Dendritic cell treated with granulocyte-macrophage colony-stimulating factor and Interleukin-4, amounts not matched to agents 40 ng/mL and 50 ng/mL, for 4 days (primary cell): ENCODE results near the gene NINJ2.

Experiments
- H3K27ac Mint-ChIP-seq: one replicate; pipeline ENCODE4 v1.8.0; 2022; ENCODE audit warnings: mild to moderate bottlenecking, mixed read lengths
- H3K27me3 Mint-ChIP-seq: one replicate; pipeline ENCODE4 v1.8.0; 2022; ENCODE audit warnings: mild to moderate bottlenecking, mixed read lengths
- H3K36me3 Mint-ChIP-seq: one replicate; pipeline ENCODE4 v1.8.0; 2022; ENCODE audit warnings: low read depth, mixed read lengths
- H3K4me1 Mint-ChIP-seq: one replicate; pipeline ENCODE4 v1.8.0; 2022; ENCODE audit warnings: low read depth, mixed read lengths
- H3K4me3 Mint-ChIP-seq: one replicate; pipeline ENCODE4 v1.8.0; 2022; ENCODE audit warnings: mild to moderate bottlenecking, moderate library complexity, mixed read lengths
- H3K9me3 Mint-ChIP-seq: one replicate; pipeline ENCODE4 v1.8.0; 2022; ENCODE audit warnings: mixed read lengths
- intact Hi-C: fragments of 100-400 bp; cut with micrococcal nuclease; formaldehyde crosslinking; loops from one replicate; pipeline ENCODE4 v1.15.0; 2022

The NINJ2 gene

DNA sequence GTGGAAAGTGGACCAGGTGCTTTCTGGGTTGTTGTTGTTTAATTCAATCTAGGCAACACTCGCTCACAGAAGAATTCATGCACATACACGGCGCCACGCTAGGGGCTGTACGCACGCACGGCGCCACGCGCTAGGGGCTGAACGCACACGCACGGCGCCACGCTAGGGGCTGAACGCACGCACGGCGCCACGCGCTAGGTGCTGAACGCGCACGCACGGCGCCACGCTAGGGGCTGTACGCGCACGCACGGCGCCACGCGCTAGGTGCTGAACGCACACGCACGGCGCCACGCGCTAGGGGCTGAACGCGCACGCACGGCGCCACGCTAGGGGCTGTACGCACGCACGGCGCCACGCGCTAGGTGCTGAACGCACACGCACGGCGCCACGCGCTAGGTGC lies 54.3 kb downstream of the NINJ2 start:
- H3K36me3 Mint-ChIP-seq, result no peaks in the 10 kb centered on the region
- peaks cover 75% of the 10 kb centered on the region for H3K4me1 Mint-ChIP-seq
- peak overlapping the region; percentile 89 for H3K27ac Mint-ChIP-seq
- intact Hi-C loops, result no loop called here
- no peak overlapping the region for H3K4me3 Mint-ChIP-seq
- no peaks in the 10 kb centered on the region for H3K27me3 Mint-ChIP-seq
- H3K9me3 Mint-ChIP-seq, result no peaks in the 10 kb centered on the region

GRCh38 chr12:608413-608812 lies 54.8 kb downstream of the NINJ2 start:
- no peak overlapping the region for H3K27ac Mint-ChIP-seq
- H3K27me3 Mint-ChIP-seq, result no peaks in the 10 kb centered on the region
- no peak overlapping the region for H3K4me3 Mint-ChIP-seq
- intact Hi-C loops, result no loop called here
- no peaks in the 10 kb centered on the region for H3K36me3 Mint-ChIP-seq
- peaks cover 73% of the 10 kb centered on the region for H3K4me1 Mint-ChIP-seq
- H3K9me3 Mint-ChIP-seq, result no peaks in the 10 kb centered on the region

- peak overlapping the region; percentile 60 for H3K27ac Mint-ChIP-seq
Observed at GRCh38 chr12:607541-608001, 55.7 kb downstream of the NINJ2 start.

GRCh38 chr12:604956-605355 lies 58.3 kb downstream of the NINJ2 start:
- H3K27ac Mint-ChIP-seq, result peak overlapping the region; percentile 41
- no peak overlapping the region for H3K4me3 Mint-ChIP-seq
- no peaks in the 10 kb centered on the region for H3K9me3 Mint-ChIP-seq
- H3K36me3 Mint-ChIP-seq, result no peaks in the 10 kb centered on the region
- peaks cover 40% of the 10 kb centered on the region for H3K4me1 Mint-ChIP-seq
- intact Hi-C loops, result no loop called here
- H3K27me3 Mint-ChIP-seq, result no peaks in the 10 kb centered on the region

More at GRCh38 chr12:607541-608001, 55.7 kb downstream of the NINJ2 start:
- no peaks in the 10 kb centered on the region for H3K27me3 Mint-ChIP-seq
- no peaks in the 10 kb centered on the region for H3K9me3 Mint-ChIP-seq
- no peak overlapping the region for H3K4me3 Mint-ChIP-seq
- H3K4me1 Mint-ChIP-seq, result peaks cover 64% of the 10 kb centered on the region
- no peaks in the 10 kb centered on the region for H3K36me3 Mint-ChIP-seq
- intact Hi-C loops, result no loop called here

GRCh38 chr12:602700-603068 lies 60.6 kb downstream of the NINJ2 start:
- no peak overlapping the region for H3K4me3 Mint-ChIP-seq
- no peaks in the 10 kb centered on the region for H3K36me3 Mint-ChIP-seq
- intact Hi-C loops, result no loop called here
- no peak overlapping the region for H3K27ac Mint-ChIP-seq
- H3K4me1 Mint-ChIP-seq, result peaks cover 38% of the 10 kb centered on the region
- peaks cover 3% of the 10 kb centered on the region for H3K27me3 Mint-ChIP-seq
- H3K9me3 Mint-ChIP-seq, result no peaks in the 10 kb centered on the region

DNA sequence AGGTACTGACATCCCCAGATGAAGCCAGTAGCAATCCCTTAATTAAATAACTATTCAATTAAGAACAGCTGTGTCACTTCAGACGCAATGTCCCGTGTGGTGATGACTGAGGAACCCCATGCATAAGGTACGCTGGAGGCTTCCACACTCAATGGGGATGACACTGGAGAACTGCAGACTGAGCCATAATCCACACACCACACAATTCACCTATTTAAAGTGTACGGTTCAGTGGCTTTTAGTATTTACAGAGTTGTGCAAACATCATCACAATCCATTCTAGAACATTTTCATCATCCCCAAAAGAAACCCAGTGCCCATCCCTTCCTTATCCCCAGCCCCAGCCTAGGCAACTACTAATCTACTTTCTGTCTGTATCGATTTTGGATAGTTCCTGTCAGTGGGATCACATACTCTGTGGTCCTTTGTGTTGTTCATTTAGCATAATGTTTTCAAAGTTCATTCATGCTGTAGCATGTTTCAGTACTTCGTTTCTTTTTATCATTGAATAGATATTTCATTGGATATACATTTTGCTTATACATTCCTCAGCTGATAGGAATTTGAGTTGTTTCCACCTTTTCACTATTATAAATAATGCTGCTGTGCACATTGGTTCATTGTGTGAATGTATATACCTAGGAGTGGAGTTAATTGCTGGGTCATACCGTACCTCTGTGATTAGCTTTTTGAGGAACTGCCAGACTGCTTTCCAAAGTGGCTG lies 61.1 kb downstream of the NINJ2 start:
- Mint-ChIP-seq H3K9me3 (no peaks in the 10 kb centered on the region), H3K27ac (no peak overlapping the region), H3K27me3 (peaks cover 3% of the 10 kb centered on the region), H3K4me1 (peaks cover 32% of the 10 kb centered on the region), H3K36me3 (no peaks in the 10 kb centered on the region), H3K4me3 (no peak overlapping the region)
- intact Hi-C loops, result no loop called here

GRCh38 chr12:599756-600155 lies 63.5 kb downstream of the NINJ2 start:
- Mint-ChIP-seq H3K36me3 (no peaks in the 10 kb centered on the region), H3K27me3 (peaks cover 3% of the 10 kb centered on the region), H3K4me1 (peaks cover 9% of the 10 kb centered on the region), H3K4me3 (no peak overlapping the region), H3K9me3 (no peaks in the 10 kb centered on the region), H3K27ac (peak overlapping the region; percentile 22)
- intact Hi-C loops, result no loop called here

DNA sequence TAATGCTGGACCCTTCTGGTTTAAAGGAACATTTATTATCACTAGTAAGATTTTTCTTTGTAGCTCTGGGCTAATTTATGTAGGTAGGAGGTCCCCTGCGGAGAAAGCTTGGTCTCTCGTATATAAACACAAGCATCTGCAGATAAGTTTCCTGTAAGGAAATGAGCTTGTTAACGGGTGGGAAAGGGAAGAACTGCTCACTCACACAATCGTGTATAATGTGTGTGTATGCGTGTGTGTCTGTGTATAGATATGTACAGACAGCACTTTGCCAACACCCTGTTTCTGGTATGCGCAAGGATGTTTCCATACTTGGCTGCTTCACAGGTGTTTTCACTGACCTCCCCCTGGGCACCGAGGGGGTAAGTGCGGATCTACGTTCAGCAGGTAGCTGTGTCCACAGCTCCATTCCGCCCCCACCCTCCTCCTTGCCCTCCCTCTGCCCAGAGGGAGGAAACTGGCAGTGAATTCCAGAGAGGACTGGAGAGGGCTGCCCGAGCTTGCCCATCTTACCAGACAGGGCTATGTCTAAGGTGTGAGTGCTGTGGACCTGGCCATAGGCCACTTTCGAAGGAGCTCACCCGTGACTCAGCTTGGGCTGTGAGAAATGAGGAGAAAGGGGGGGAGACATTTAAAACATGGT lies 65.2 kb downstream of the NINJ2 start:
- H3K27ac Mint-ChIP-seq, result no peak overlapping the region
- intact Hi-C loops, result no loop called here
- no peaks in the 10 kb centered on the region for H3K9me3 Mint-ChIP-seq
- no peak overlapping the region for H3K4me3 Mint-ChIP-seq
- no peaks in the 10 kb centered on the region for H3K36me3 Mint-ChIP-seq
- H3K27me3 Mint-ChIP-seq, result peaks cover 3% of the 10 kb centered on the region
- H3K4me1 Mint-ChIP-seq, result peaks cover 13% of the 10 kb centered on the region

DNA sequence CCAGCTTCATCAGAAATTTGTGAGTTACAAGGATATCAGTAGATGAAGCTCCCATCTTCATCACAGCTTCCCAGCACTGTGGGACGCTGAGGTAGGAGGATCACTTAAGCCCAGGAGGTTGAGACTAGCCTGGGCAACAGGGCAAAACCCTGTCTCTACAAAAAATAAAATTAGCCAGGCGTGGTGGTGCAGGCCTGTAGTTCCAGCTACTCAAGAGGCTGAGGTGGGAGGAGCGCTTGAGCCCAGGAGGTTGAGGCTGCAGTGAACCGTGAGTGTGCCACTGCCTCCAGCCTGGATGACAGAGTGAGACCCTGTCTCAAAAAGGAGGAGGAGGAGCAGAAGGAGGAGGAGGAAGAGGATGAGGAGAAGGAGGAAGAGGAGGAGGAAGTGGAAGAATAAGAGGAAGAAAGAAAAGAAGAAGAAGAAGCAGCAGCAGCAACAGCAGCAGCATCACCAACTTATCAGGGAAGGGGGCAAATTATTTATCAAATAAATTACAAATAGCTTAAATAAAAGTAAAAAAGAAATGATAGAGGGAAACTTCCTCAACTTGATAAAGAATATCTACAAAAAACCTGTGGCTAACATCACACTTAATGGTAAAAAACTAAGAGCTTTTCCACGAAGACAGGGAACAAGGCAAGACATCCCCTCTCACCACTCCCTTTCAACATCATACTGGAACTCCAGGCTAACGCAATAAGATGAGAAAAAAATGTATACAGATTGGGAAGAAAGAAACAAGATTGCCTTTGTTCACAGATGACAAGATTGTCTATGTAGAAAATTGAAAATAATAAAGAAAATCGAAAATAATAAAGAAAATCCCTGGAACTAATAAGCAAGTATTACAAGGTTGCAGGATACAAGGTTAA lies 69.6 kb downstream of the NINJ2 start:
- intact Hi-C loops, result no loop called here
- Mint-ChIP-seq H3K27me3 (peaks cover 4% of the 10 kb centered on the region), H3K36me3 (no peaks in the 10 kb centered on the region), H3K4me3 (no peak overlapping the region), H3K9me3 (no peaks in the 10 kb centered on the region), H3K27ac (peak overlapping the region; percentile 4), H3K4me1 (peaks cover 35% of the 10 kb centered on the region)

DNA sequence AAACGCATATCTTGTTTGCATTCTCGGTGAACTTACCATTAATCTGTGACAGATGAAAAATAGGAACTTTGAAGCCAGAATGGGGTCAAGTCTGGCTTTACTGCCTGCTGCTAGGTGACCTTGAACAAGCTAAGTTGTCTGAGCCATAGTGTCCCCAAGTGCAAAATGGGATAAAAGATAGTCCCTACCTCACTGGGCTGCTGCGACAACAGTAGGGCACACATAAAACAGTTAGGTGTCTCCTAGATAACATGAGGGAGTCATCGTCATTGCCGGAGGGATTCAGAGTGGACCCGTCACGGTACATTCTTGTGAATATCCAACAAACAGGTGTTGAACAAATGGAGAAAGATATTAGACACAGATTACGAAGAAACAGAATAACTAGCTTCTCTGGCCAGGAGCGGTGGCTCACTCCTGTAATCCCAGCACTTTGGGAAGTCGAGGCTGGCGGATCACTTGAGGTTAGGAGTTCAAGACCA lies 71.2 kb downstream of the NINJ2 start:
- H3K27me3 Mint-ChIP-seq, result peaks cover 4% of the 10 kb centered on the region
- H3K4me1 Mint-ChIP-seq, result peaks cover 29% of the 10 kb centered on the region
- H3K27ac Mint-ChIP-seq, result no peak overlapping the region
- intact Hi-C loops, result no loop called here
- H3K36me3 Mint-ChIP-seq, result no peaks in the 10 kb centered on the region
- H3K9me3 Mint-ChIP-seq, result no peaks in the 10 kb centered on the region
- H3K4me3 Mint-ChIP-seq, result no peak overlapping the region

DNA sequence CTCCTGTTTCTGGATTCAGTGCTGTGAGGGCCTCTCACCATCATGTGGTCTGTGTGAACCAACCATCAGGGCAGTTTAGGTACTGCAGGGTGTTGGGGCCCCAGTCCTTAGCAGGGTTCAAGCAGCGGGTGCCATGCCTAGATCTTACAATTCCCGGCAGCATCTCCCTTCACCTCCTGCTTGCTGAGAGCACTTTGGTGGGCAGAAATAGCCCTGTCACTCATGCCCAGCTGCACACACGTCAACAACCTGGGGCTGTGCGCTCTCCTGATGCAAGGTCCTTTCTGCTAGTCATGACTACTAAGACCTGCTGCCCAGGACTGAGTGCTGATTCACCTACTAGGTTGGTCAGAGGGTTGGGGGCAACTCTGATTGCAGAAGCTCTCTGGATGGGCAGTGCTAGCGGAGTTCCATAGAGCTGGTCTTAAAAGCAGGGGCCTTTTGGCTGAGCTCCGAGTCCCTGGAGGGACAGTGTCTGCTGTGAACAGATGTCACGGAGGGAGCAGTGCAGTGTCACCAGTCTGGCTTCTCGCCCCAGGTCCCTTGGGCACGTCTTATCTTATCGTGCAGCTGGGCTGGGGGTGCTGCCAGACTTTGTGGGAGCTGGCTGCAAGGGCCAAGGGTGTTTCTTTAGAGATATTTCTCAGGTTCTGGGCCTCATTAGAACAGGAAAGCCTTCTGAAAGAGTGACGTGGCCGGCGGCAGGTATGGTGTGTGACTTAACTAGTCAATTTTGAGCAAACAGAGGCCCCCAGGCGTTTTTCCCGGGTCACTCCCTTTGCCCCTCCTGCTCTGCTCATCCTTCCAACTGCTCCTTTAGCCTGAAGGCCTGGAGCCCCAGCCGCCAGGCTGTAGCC lies 71.8 kb downstream of the NINJ2 start:
- no peaks in the 10 kb centered on the region for H3K9me3 Mint-ChIP-seq
- peaks cover 6% of the 10 kb centered on the region for H3K27me3 Mint-ChIP-seq
- H3K36me3 Mint-ChIP-seq, result no peaks in the 10 kb centered on the region
- H3K4me3 Mint-ChIP-seq, result no peak overlapping the region
- peaks cover 29% of the 10 kb centered on the region for H3K4me1 Mint-ChIP-seq
- H3K27ac Mint-ChIP-seq, result no peak overlapping the region
- intact Hi-C loops, result no loop called here

DNA sequence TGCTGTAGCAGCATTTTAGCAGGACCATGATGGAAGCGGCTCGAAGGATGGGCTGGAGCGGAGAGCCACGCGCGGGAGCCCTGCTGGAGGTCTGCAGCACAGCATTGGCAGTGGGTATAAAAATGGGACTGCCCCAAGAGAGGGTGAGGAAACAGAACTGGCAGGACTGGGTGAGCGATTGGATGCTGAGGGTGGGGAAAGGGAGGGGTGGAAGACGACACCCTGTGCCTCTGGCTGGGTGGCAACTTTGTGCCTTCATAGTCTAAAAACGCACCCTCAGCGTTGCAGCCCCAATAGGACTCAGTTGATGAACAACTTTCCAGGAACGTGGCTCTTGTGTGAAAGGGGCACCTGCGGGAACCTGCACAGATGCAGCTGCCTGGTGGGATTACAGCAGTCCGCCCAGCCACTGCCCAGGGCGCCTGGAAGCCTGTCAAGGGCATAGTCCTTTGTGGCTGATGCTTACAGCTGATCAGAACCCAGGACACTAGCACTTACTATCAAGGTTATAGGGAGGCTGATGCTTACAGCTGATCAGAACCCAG lies 73.0 kb downstream of the NINJ2 start:
- peaks cover 6% of the 10 kb centered on the region for H3K27me3 Mint-ChIP-seq
- no peak overlapping the region for H3K27ac Mint-ChIP-seq
- no peak overlapping the region for H3K4me3 Mint-ChIP-seq
- peaks cover 38% of the 10 kb centered on the region for H3K4me1 Mint-ChIP-seq
- no peaks in the 10 kb centered on the region for H3K36me3 Mint-ChIP-seq
- intact Hi-C loops, result no loop called here
- no peaks in the 10 kb centered on the region for H3K9me3 Mint-ChIP-seq

GRCh38 chr12:588646-589045 lies 74.6 kb downstream of the NINJ2 start:
- no peaks in the 10 kb centered on the region for H3K36me3 Mint-ChIP-seq
- H3K27me3 Mint-ChIP-seq, result peaks cover 6% of the 10 kb centered on the region
- H3K27ac Mint-ChIP-seq, result no peak overlapping the region
- H3K9me3 Mint-ChIP-seq, result no peaks in the 10 kb centered on the region
- intact Hi-C loops, result no loop called here
- no peak overlapping the region for H3K4me3 Mint-ChIP-seq
- peaks cover 35% of the 10 kb centered on the region for H3K4me1 Mint-ChIP-seq
